ENCODE data around the gene TFG. TPM values are rescaled to one million over a fixed set of nuclear protein-coding genes. Genes with fewer than 3 reads are reported as not detected.

The TFG gene
- total and polyA plus RNA-seq, 9 of the 15 experiments (the other 6 are each of a cell fraction or from before 2014, with no cell fraction given): 31.8 to 143 (median 57.8) TPM

DNA sequence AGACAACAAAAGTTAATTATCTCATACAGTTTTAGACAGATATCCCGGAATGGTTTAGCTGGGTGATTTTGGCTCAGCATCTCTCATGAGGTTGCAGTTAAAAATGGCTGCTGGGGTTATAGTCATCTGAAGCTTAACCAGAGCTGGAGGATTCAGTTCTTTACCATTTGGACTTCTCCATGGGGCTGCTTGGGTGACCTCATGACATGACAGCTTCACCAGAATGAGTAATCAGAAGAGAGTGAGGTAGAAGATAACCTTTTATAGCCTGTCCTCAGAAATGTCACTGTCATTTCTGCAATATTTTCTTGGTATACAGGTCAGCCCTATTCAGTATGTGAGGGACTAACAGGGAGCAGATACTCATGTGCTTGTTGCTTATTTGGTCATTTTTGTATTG is 30.9 kb downstream of the TFG start (continued):
- no peak for TF ChIP-seq STAT6 (CRISPR knock-in tag; IDR thresholded peaks at IDR 0.05)
- TF ChIP-seq CXXC5 (CRISPR knock-in tag; IDR thresholded peaks at IDR 0.05): no peak
- TF ChIP-seq CREB1 (IDR thresholded peaks at IDR 0.05): no peak
- TF ChIP-seq CREB1 (CRISPR knock-in tag; IDR thresholded peaks at IDR 0.05): no peak

DNA sequence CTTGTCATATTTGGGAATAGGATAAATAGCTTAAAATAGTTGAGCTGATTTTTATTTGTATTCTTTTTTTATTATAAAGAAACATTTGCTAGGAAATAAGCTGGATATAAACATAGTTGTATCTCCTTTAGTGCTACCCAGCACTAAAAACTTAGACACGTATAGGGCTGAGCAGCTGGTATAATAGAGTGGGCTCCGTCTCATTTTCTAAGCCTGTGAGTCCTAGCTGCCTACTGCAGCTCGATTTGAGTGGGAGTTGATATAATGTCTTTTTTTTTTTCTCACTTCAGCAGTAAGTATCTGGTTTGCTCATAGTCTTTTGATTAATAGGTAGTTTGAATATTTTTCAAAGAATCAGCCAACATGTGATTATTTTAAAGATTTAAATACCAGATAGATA is 34.2 kb downstream of the TFG start:
- intact Hi-C loops (cut with micrococcal nuclease) (no loop called here), in situ Hi-C loops (cut with MboI) (no loop called here)
- no peaks in the 10 kb centered on the region for H3K27me3 ChIP-seq (ENCODE audit: control insufficient read depth in 2 of 2, insufficient read depth in 2 of 2, low read length in 2 of 2)
- no TSS peak for BruUV-seq (replicated peaks)
- H3K9ac ChIP-seq (ENCODE audit: insufficient read depth in 1 of 2, low read depth in 2 of 2, low read length in 2 of 2): no peak overlapping the region
- H3K4me2 ChIP-seq (ENCODE audit: insufficient read depth, low read length): no peak overlapping the region
- no peaks in the 10 kb centered on the region for H4K20me1 ChIP-seq (replicated peaks; ENCODE audit: control insufficient read depth, insufficient read depth, low read length)
- peaks cover 93% of the 10 kb centered on the region for H3K36me3 ChIP-seq (ENCODE audit: control insufficient read depth, insufficient read depth, low read length)
- no peak for DNase-seq (ENCODE audit: extremely low read depth in 1 of 4, low spot score in 3 of 4)
- ChIA-PET POLR2A (interaction anchor here (0.6 to 2.2 kb wide), 3 partner anchors 13 to 35 kb away, joined by 3 to 5 read pairs (median 5); no protein-coding TSS in a partner anchor), CTCF (ENCODE audit: low intra/inter-chr PET ratio) (no interaction called here)
- peaks cover 4% of the 10 kb centered on the region; the same call in 2 of the 3 replicates for H3K79me2 ChIP-seq (ENCODE audit: control insufficient read depth, insufficient read depth, low read length)
- no peak overlapping the region for H3K4me3 ChIP-seq
- ATAC-seq: no peak
- WGBS (ENCODE audit: insufficient coverage, low coverage, missing lambda C conversion rate): 78% methylated on average over 3 of the region's 3 CpGs
- no peak overlapping the region for H2AFZ ChIP-seq (ENCODE audit: low read depth, low read length)
- no peak for FAIRE-seq
- no peaks in the 10 kb centered on the region for H3K9me1 ChIP-seq (ENCODE audit: control insufficient read depth, insufficient read depth, low read length)
- H3K27ac ChIP-seq (ENCODE audit: extremely low read depth, low read depth, low read length): no peak overlapping the region
- peaks cover 0 to 10% of the 10 kb centered on the region in 2 experiments; a peak in 3 of 5 replicates for H3K4me1 ChIP-seq (replicated peaks in 1 of 2; ENCODE audit: control insufficient read depth in 2 of 2, insufficient read depth in 2 of 2, low read length in 2 of 2)
- no peaks in the 10 kb centered on the region for H3K9me3 ChIP-seq (replicated peaks; ENCODE audit: control insufficient read depth, insufficient read depth, low read depth, low read length)
- TF ChIP-seq ZBED1 (IDR thresholded peaks at IDR 0.05) (no peak), SMAD1 (IDR thresholded peaks at IDR 0.05; ENCODE audit: low read depth, low read length, partially characterized antibody) (no peak), CBFA2T3 (IDR thresholded peaks at IDR 0.05) (no peak), ZNF668 (CRISPR knock-in tag; IDR thresholded peaks at IDR 0.05) (no peak), PHF20 (IDR thresholded peaks at IDR 0.05; ENCODE audit: partially characterized antibody) (no peak), CBFB (CRISPR knock-in tag; IDR thresholded peaks at IDR 0.05) (no peak), KLF13 (tag; IDR thresholded peaks at IDR 0.05; ENCODE audit: borderline replicate concordance, low read depth) (no peak), ZBTB33 (CRISPR knock-in tag; IDR thresholded peaks at IDR 0.05) (no peak), PML (IDR thresholded peaks at IDR 0.05; ENCODE audit: low read length) (no peak), SNIP1 (IDR thresholded peaks at IDR 0.05; ENCODE audit: low read depth) (no peak), TCF7L2 (IDR thresholded peaks at IDR 0.05; ENCODE audit: low read depth, low read length) (no peak), OTX1 (CRISPR knock-in tag; IDR thresholded peaks at IDR 0.05) (no peak), FOS (IDR thresholded peaks at IDR 0.05; ENCODE audit: extremely low read depth, insufficient read length) (no peak)
- TF ChIP-seq, protein P1, sequence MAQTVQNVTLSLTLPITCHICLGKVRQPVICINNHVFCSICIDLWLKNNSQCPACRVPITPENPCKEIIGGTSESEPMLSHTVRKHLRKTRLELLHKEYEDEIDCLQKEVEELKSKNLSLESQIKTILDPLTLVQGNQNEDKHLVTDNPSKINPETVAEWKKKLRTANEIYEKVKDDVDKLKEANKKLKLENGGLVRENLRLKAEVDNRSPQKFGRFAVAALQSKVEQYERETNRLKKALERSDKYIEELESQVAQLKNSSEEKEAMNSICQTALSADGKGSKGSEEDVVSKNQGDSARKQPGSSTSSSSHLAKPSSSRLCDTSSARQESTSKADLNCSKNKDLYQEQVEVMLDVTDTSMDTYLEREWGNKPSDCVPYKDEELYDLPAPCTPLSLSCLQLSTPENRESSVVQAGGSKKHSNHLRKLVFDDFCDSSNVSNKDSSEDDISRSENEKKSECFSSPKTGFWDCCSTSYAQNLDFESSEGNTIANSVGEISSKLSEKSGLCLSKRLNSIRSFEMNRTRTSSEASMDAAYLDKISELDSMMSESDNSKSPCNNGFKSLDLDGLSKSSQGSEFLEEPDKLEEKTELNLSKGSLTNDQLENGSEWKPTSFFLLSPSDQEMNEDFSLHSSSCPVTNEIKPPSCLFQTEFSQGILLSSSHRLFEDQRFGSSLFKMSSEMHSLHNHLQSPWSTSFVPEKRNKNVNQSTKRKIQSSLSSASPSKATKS (CRISPR knock-in tag; IDR thresholded peaks at IDR 0.05): no peak
